A549 (cell line): ENCODE results near the gene GALNT18.

Source experiments
- ESRRA ChIP-seq: fragments of 150-350 bp; IDR thresholded peaks from 2 replicates; pipeline ENCODE4 v1.6.1; 2014; ENCODE audit warnings: mild to moderate bottlenecking, low read length, borderline replicate concordance
- POLR2A ChIP-seq: IDR thresholded peaks from 2 replicates; pipeline ENCODE4 v1.6.1; 2012; ENCODE audit warnings: mild to moderate bottlenecking, low read length

DNA sequence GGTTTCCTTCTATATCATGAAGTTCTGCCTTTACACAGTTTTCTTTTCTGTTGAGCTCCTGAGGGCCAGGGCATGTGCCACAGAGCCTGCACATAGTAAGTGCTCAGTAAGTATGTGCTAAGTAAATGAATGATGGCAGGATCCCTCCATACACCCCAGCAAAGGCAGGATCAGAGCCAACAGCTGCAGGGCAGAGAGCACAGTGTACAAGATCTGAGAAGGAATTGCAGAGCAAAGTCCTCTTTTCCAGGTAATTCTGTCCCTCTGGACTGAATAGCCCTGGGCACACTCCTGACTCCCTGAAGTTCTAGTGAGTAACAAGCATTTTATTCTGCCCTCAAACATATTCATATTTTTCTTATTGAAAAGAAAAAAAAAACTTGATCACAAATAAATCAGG lies 117.7 kb downstream of the GALNT18 start:
- TF ChIP-seq POLR2A (no peak), ESRRA (no peak)
